Esophagus muscularis mucosa (tissue), 4 donors: ENCODE data around the gene LIPT1.
A peak's percentile ranks its signal among the peaks of the same experiment; 100 is the strongest.

Experiments used
- EP300 ChIP-seq: sonication (generic); formaldehyde crosslinking; IDR thresholded peaks from one replicate; pipeline ENCODE4 v1.6.1; 2017; ENCODE audit warnings: antibody characterized with exemption
- POLR2A ChIP-seq: fragments of 450-650 bp; IDR thresholded peaks from one replicate; pipeline ENCODE4 v1.6.1; 2017; ENCODE audit warnings: antibody characterized with exemption, moderate library complexity, mild to moderate bottlenecking, low read depth
- POLR2AphosphoS5 ChIP-seq, 2 donors: sonication (generic); formaldehyde crosslinking; IDR thresholded peaks; one replicate each; pipeline ENCODE4 v1.6.1; 2017; ENCODE audit warnings: antibody characterized with exemption in 2 of 2
- TF ChIP-seq, protein P1 (sequence below), 3 experiments: fragments of 200-600 bp in 2 of 3; fragments of 450-650 bp in 1 of 3; sonication (generic) in 2 of 3; IDR thresholded peaks; one replicate each; pipeline ENCODE4 v1.5.1; 2017 to 2019; ENCODE audit warnings: antibody characterized with exemption in 3 of 3, mild to moderate bottlenecking in 2 of 3, moderate library complexity in 1 of 3

DNA sequence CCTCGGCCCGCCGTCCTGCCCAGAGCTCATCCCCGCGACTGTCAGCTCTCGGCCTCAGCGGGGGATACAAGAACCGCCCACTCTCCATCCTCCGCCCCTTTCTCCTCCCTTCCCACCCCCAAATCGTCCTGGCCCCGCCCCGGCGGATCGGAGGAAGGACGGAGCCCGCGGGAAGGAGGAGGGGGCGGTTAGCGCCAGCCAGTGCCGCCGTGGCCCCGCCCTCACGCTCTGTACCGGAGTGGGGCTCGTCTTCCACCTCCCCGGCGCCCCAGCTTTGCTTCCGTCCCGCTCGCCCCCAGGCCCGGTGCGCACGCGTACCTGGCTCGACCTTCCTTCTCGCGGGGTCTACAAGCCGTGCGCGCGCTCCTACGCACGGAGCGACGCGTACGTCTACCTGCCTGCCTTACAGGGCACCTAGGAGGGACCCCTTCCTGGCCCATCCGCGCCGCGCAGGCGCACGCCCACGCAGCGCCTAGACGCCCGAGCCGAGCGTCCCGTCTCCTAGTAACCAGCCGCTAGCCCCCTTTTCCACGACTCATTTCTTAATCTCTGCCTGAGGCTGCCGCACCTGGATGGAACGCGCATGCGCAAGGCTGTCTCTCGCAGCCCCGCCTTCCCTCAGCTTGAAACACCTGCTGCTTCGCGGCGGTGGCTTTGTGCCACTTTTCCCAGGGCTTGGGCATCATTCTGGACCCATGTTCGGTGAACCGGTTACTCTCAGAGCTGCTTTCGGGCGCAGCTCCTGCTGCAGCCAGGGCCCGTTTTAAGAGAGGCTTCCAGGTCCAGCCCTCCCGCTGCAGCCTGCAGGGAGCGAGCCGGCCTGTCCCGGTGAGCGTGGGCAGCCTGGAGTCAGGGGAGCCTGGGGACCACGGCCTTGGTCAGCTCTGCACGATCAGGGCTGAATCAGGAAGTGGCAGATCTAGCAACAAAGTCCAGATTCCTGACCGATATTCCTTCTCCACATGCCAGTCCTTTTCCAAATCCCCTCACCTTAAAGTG, 13.4 kb upstream of the LIPT1 start, which contains the start of gene C2orf15:
- TF ChIP-seq, protein P1, sequence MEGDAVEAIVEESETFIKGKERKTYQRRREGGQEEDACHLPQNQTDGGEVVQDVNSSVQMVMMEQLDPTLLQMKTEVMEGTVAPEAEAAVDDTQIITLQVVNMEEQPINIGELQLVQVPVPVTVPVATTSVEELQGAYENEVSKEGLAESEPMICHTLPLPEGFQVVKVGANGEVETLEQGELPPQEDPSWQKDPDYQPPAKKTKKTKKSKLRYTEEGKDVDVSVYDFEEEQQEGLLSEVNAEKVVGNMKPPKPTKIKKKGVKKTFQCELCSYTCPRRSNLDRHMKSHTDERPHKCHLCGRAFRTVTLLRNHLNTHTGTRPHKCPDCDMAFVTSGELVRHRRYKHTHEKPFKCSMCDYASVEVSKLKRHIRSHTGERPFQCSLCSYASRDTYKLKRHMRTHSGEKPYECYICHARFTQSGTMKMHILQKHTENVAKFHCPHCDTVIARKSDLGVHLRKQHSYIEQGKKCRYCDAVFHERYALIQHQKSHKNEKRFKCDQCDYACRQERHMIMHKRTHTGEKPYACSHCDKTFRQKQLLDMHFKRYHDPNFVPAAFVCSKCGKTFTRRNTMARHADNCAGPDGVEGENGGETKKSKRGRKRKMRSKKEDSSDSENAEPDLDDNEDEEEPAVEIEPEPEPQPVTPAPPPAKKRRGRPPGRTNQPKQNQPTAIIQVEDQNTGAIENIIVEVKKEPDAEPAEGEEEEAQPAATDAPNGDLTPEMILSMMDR (IDR thresholded peaks at IDR 0.05): no peak
- TF ChIP-seq POLR2A: peak; percentile 46
- no peak for TF ChIP-seq EP300
- peak; percentile 90 to 93 for TF ChIP-seq POLR2AphosphoS5 (IDR thresholded peaks at IDR 0.05)
